Tibial artery (tissue), 4 donors: Measurements from ENCODE around the gene CGNL1.

Experiments used
- DNase-seq, 2 donors: peaks; one replicate each; pipeline ENCODE4 v3.0.0-alpha.2; 2019
- H3K27ac ChIP-seq, 2 donors: fragments of 200-600 bp; sonication (generic) in 1 of 2; 1 replicate in 1 of 2; 2 replicates in 1 of 2; pipeline ENCODE4 v1.5.1; 2018 to 2019; ENCODE audit warnings: mild to moderate bottlenecking in 1 of 2
- H3K27me3 ChIP-seq, 2 donors: fragments of 200-600 bp; sonication (generic) in 1 of 2; one replicate each; pipeline versions ENCODE4 v1.5.1 to v1.6.0; 2016 to 2019
- H3K36me3 ChIP-seq, 3 donors: fragments of 200-600 bp; sonication (generic) in 2 of 3; one replicate each; pipeline ENCODE4 v1.5.1; 2016 to 2019; ENCODE audit warnings: mild to moderate bottlenecking in 2 of 3
- H3K4me1 ChIP-seq, 4 donors: fragments of 200-600 bp; sonication (generic) in 2 of 4; 1 replicate in 3 of 4; 2 replicates in 1 of 4; pipeline ENCODE4 v1.5.1; 2016 to 2019
- H3K4me3 ChIP-seq, 2 donors: fragments of 200-600 bp; sonication (generic) in 1 of 2; 1 replicate in 1 of 2; 2 replicates in 1 of 2; pipeline ENCODE4 v1.5.1; 2018 to 2019; ENCODE audit warnings: mild to moderate bottlenecking in 2 of 2
- H3K9me3 ChIP-seq, 3 donors: fragments of 200-600 bp; sonication (generic) in 1 of 3; one replicate each; pipeline ENCODE4 v1.5.1; 2016 to 2019
- intact Hi-C: fragments of 100-400 bp; cut with DNase I; formaldehyde crosslinking; loops from one replicate; pipeline ENCODE4 v1.15.0; 2023; ENCODE audit warnings: low total_unique reads
- TF ChIP-seq, protein P1 (sequence below), 2 experiments: fragments of 200-600 bp in 1 of 2; fragments of 450-650 bp in 1 of 2; IDR thresholded peaks; one replicate each; pipeline ENCODE4 v1.5.1; 2017 to 2019; ENCODE audit warnings: antibody characterized with exemption in 2 of 2, mild to moderate bottlenecking in 1 of 2, moderate library complexity in 1 of 2

Gene CGNL1

DNA sequence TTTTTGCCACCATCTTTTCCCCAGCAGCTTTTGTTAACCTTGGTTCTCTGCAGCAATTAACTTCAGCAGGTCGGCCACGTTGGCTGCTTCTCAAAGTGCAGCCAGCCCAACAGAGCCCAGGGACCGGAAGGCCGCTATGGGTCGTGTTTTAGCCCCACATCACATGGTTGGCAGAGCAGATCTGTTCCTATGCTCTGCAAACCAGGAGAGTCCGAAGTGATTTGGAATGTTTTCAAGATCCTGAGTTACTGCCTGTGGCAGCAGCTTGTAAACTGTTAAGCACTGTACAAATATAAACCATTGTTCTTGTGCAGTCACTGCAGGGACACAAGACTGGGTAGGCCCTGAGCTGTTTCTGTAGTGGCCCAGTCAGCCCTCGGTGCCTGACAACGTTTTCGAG, 145.8 kb downstream of the CGNL1 start:
- intact Hi-C loops: no loop called here
- DNase-seq: no peak
- Histone ChIP-seq H3K9me3 (no peaks in the 10 kb centered on the region), H3K27ac (no peak overlapping the region), H3K36me3 (no peaks in the 10 kb centered on the region), H3K4me1 (peaks cover 0 to 3% (median 0%) of the 10 kb centered on the region in 4 donors), H3K4me3 (no peak overlapping the region), H3K27me3 (no peaks in the 10 kb centered on the region)
- TF ChIP-seq, protein P1, sequence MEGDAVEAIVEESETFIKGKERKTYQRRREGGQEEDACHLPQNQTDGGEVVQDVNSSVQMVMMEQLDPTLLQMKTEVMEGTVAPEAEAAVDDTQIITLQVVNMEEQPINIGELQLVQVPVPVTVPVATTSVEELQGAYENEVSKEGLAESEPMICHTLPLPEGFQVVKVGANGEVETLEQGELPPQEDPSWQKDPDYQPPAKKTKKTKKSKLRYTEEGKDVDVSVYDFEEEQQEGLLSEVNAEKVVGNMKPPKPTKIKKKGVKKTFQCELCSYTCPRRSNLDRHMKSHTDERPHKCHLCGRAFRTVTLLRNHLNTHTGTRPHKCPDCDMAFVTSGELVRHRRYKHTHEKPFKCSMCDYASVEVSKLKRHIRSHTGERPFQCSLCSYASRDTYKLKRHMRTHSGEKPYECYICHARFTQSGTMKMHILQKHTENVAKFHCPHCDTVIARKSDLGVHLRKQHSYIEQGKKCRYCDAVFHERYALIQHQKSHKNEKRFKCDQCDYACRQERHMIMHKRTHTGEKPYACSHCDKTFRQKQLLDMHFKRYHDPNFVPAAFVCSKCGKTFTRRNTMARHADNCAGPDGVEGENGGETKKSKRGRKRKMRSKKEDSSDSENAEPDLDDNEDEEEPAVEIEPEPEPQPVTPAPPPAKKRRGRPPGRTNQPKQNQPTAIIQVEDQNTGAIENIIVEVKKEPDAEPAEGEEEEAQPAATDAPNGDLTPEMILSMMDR (IDR thresholded peaks at IDR 0.05): no peak

DNA sequence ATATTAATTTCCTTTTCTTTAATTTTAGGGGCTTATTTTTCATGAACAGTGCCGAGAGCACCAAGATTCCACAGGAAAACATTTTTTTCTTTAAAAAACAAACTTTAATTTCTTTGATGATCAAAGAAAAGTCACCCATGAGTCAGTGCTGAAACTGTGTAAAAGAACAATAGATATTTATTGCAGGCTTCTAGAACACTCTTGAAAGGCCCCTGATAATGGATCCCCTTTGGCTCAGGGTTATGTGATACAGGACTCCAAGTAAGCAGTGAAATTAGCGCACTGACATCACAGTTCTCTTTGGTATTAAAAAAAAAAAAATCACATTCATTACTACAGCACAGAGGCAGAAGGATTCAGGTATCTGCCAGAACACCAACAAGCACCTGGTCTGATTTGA, 149.3 kb downstream of the CGNL1 start:
- H3K4me1 ChIP-seq: peaks cover 0 to 3% (median 0%) of the 10 kb centered on the region in 4 donors
- intact Hi-C loops: loop anchor here (5.0 kb wide), 2 partner anchors 183 to 378 kb away; no protein-coding TSS in a partner anchor

DNA sequence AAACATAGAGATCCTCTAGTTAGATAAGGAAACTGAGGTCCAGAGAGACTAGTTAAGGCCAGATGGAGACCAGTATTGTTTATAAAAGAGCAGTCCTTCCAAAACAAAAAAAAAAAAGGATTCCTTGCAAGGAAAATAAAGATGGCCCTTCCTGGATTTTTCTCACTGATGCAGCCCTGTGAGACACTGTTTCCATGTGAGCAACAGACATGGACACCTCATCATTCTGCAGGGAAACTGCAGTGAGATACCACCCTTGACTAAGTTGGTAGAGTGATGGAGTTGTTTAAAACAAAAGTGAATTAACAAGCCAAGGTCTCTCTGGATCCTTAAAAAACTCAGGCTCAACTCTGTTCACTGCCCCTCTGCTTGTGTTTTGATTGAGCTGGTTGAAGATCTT, 149.8 kb downstream of the CGNL1 start:
- Histone ChIP-seq H3K36me3 (no peaks in the 10 kb centered on the region), H3K27me3 (no peaks in the 10 kb centered on the region), H3K4me3 (no peak overlapping the region), H3K27ac (no peak overlapping the region), H3K4me1 (peaks cover 0 to 3% (median 0%) of the 10 kb centered on the region in 4 donors), H3K9me3 (no peaks in the 10 kb centered on the region)
- TF ChIP-seq, protein P1 (IDR thresholded peaks at IDR 0.05): no peak
- DNase-seq: no peak
- intact Hi-C loops: loop anchor here (5.0 kb wide), 2 partner anchors 184 to 379 kb away; no protein-coding TSS in a partner anchor

More for the DNA sequence above, 149.3 kb downstream of the CGNL1 start:
- no peaks in the 10 kb centered on the region for H3K27me3 ChIP-seq
- DNase-seq: no peak
- TF ChIP-seq, protein P1 (IDR thresholded peaks at IDR 0.05): no peak
- H3K4me3 ChIP-seq: no peak overlapping the region
- H3K27ac ChIP-seq: no peak overlapping the region
- no peaks in the 10 kb centered on the region for H3K9me3 ChIP-seq
- H3K36me3 ChIP-seq: no peaks in the 10 kb centered on the region

DNA sequence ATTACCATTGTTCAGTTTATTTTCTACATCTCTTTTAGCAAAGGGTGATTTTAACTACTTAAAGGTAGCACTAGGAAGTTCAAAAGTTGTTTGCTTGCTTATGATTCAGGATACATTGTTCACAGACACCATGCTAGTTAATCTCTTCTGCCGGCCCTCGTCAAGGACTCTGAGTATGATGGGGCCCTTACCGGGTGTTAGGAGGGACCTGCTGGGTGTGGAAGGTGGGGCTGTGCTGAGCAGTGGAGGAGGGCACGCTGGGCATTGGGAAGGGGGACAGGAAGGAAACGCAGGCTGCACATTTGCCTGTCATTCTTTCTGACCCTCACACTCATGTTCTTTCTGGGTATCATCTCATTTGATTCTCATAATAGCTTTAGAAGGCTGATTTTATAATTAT, 150.3 kb downstream of the CGNL1 start:
- no peaks in the 10 kb centered on the region for H3K9me3 ChIP-seq
- H3K27me3 ChIP-seq: no peaks in the 10 kb centered on the region
- H3K4me1 ChIP-seq: peaks cover 0 to 3% (median 0%) of the 10 kb centered on the region in 4 donors
- no peak for DNase-seq
- intact Hi-C loops: loop anchor here (5.0 kb wide), 2 partner anchors 184 to 379 kb away; no protein-coding TSS in a partner anchor
- H3K36me3 ChIP-seq: no peaks in the 10 kb centered on the region
- no peak overlapping the region for H3K4me3 ChIP-seq
- TF ChIP-seq, protein P1 (IDR thresholded peaks at IDR 0.05): no peak
- no peak overlapping the region for H3K27ac ChIP-seq

DNA sequence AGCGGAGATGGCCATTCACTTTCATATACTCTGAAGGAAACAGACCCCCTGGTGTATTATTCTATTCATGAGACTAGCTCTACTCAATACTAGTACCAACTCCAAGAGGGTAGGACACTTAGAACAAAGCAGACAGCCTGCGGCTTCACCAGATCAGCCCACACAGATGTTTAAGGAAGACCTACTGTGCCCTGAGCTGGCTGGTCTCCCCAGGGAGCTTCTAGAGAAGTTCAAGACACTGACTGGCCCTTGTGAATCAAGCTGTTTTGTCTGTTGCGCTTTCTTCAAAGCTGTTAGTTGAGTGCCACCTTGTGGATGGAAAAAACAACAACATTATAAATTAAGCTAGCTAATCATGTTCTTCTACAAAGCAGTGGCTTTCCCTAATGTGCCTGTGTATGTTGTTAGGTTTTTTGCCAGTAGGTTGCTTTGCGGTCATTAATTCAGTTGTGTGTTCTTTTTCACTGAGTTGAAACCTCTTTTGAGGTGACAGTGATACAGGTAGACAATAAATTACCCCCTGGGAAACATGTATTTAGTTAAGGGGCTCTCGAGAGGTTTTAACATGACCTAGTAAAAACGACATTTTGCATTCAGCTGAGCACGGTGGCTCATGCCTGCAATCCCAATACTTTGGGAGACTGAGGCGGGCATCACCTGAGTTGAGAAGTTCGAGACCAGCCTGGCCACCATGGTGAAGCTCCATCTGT, 151.2 kb downstream of the CGNL1 start:
- H3K27ac ChIP-seq: no peak overlapping the region
- H3K4me3 ChIP-seq: no peak overlapping the region
- DNase-seq: peak in 1 of 2 donors; percentile 50
- TF ChIP-seq, protein P1 (IDR thresholded peaks at IDR 0.05): peak; percentile 63 to 76
- H3K9me3 ChIP-seq: no peaks in the 10 kb centered on the region
- no peaks in the 10 kb centered on the region for H3K27me3 ChIP-seq
- H3K4me1 ChIP-seq: no peaks in the 10 kb centered on the region
- no peaks in the 10 kb centered on the region for H3K36me3 ChIP-seq
- intact Hi-C loops: loop anchor here (5.0 kb wide), 2 partner anchors 185 to 380 kb away; no protein-coding TSS in a partner anchor
